ENCODE measurements around the gene HOOK2.

HOOK2 gene

GRCh38 chr19:12723641-12724426 lies 51.5 kb downstream of the HOOK2 start, which contains the start of gene TNPO2 (continued):
- TF ChIP-seq ZBTB7A (tag by site-specific recombination; IDR thresholded peaks at IDR 0.05; ENCODE audit: low read depth): peak; percentile 74
- no peak for TF ChIP-seq ZNF16 (tag by site-specific recombination; IDR thresholded peaks at IDR 0.05; ENCODE audit: low read depth)
- no peak for TF ChIP-seq ZNF629 (tag by site-specific recombination; IDR thresholded peaks at IDR 0.05)
- TF ChIP-seq ZNF280D (tag by site-specific recombination; IDR thresholded peaks at IDR 0.05): no peak
- peak; percentile 26; the same call in 1 of the 2 replicates for TF ChIP-seq IKZF3 (tag by site-specific recombination; IDR thresholded peaks at IDR 0.05)
- TF ChIP-seq ZXDB (tag by site-specific recombination; IDR thresholded peaks at IDR 0.05): peak; percentile 50; the same call in 1 of the 2 replicates
- TF ChIP-seq ZNF114 (tag by site-specific recombination; IDR thresholded peaks at IDR 0.05): no peak
- 0 out of 2 replicates have a peak, but pooled peaks have one; percentile 31 for TF ChIP-seq OSR2 (tag by site-specific recombination; IDR thresholded peaks at IDR 0.05)
- no peak for TF ChIP-seq ZNF792 (tag by site-specific recombination; IDR thresholded peaks at IDR 0.05)
- no peak for TF ChIP-seq HOXA7 (CRISPR knock-in tag; IDR thresholded peaks at IDR 0.05; ENCODE audit: borderline replicate concordance)
- no peak for TF ChIP-seq ZNF112 (tag by site-specific recombination; IDR thresholded peaks at IDR 0.05)
- TF ChIP-seq TRIM28 (IDR thresholded peaks at IDR 0.05; ENCODE audit: borderline replicate concordance, low read length): no peak
- no peak for TF ChIP-seq PBX3 (CRISPR knock-in tag; IDR thresholded peaks at IDR 0.05)
- no peak for TF ChIP-seq ZNF274 (IDR thresholded peaks at IDR 0.05; ENCODE audit: low read length)
- no peak for TF ChIP-seq ZNF274 (tag by site-specific recombination; IDR thresholded peaks at IDR 0.05; ENCODE audit: borderline replicate concordance)
- peak; percentile 81 for TF ChIP-seq PRDM10 (tag by site-specific recombination; IDR thresholded peaks at IDR 0.05)
- no peak for TF ChIP-seq ZNF174 (tag by site-specific recombination; IDR thresholded peaks at IDR 0.05)
- TF ChIP-seq ZNF670 (tag by site-specific recombination; IDR thresholded peaks at IDR 0.05; ENCODE audit: low read depth): no peak
- no peak for TF ChIP-seq ZNF132 (tag by site-specific recombination; IDR thresholded peaks at IDR 0.05; ENCODE audit: borderline replicate concordance)
- no peak for TF ChIP-seq ZBTB1 (tag by site-specific recombination; IDR thresholded peaks at IDR 0.05)
- no peak for TF ChIP-seq KLF9 (tag by site-specific recombination; IDR thresholded peaks at IDR 0.05; ENCODE audit: low read depth)
- TF ChIP-seq ZNF654 (tag by site-specific recombination; IDR thresholded peaks at IDR 0.05; ENCODE audit: low read depth): no peak
- no peak for TF ChIP-seq INSM2 (tag by site-specific recombination; IDR thresholded peaks at IDR 0.05)
- no peak for TF ChIP-seq ZNF221 (tag by site-specific recombination; IDR thresholded peaks at IDR 0.05; ENCODE audit: borderline replicate concordance)
- no peak for TF ChIP-seq ZNF658 (tag by site-specific recombination; IDR thresholded peaks at IDR 0.05)
- TF ChIP-seq ZNF555 (tag by site-specific recombination; conservative IDR thresholded peaks at IDR 0.05): no peak
- peak; percentile 92 for TF ChIP-seq ZNF335 (tag by site-specific recombination; conservative IDR thresholded peaks at IDR 0.05)
- TF ChIP-seq ZBTB20 (tag by site-specific recombination; IDR thresholded peaks at IDR 0.05): peak; percentile 67
- no peak for TF ChIP-seq ZNF2 (tag by site-specific recombination; IDR thresholded peaks at IDR 0.05)
- no peak for TF ChIP-seq ZNF623 (tag by site-specific recombination; IDR thresholded peaks at IDR 0.05)
- TF ChIP-seq GLI4 (tag by site-specific recombination; IDR thresholded peaks at IDR 0.05): no peak
- TF ChIP-seq ZNF621 (tag by site-specific recombination; IDR thresholded peaks at IDR 0.05): no peak

All from HEK293 (cell line).